DND-41 (cell line): ENCODE measurements around the gene ADRB2.

Experiments used
- EZH2 ChIP-seq: IDR thresholded peaks from 3 replicates; pipeline ENCODE4 v1.6.1; 2012; ENCODE audit warnings: borderline replicate concordance, low read depth, mild to moderate bottlenecking, moderate library complexity, low read length, inconsistent platforms; ENCODE audit not compliant: severe bottlenecking
- TF ChIP-seq, protein P1 (sequence below): IDR thresholded peaks from 2 replicates; pipeline ENCODE4 v1.5.1; 2012; ENCODE audit warnings: borderline replicate concordance, low read length, moderate library complexity, mild to moderate bottlenecking; ENCODE audit not compliant: poor library complexity, severe bottlenecking; ENCODE audit errors: extremely low read depth

DNA sequence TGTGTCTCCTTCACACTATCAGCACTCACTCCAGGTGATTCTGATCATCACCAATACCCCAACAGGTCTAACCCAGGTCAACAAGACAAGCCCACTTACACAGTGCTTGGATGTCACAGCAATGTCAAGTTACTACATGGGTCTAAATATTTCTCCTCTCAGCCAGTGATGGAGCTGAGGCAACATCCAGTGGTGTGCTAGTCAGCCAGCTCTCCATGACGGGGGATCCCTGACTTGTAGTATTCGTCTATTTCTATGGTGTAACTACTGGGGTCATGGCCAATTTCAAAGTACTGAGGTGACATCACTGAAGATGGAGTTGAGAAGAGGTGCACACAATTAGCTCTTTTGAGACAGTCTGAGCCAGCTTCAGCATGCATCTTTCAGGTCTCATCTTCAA is 31.1 kb downstream of the ADRB2 start:
- TF ChIP-seq, protein P1, sequence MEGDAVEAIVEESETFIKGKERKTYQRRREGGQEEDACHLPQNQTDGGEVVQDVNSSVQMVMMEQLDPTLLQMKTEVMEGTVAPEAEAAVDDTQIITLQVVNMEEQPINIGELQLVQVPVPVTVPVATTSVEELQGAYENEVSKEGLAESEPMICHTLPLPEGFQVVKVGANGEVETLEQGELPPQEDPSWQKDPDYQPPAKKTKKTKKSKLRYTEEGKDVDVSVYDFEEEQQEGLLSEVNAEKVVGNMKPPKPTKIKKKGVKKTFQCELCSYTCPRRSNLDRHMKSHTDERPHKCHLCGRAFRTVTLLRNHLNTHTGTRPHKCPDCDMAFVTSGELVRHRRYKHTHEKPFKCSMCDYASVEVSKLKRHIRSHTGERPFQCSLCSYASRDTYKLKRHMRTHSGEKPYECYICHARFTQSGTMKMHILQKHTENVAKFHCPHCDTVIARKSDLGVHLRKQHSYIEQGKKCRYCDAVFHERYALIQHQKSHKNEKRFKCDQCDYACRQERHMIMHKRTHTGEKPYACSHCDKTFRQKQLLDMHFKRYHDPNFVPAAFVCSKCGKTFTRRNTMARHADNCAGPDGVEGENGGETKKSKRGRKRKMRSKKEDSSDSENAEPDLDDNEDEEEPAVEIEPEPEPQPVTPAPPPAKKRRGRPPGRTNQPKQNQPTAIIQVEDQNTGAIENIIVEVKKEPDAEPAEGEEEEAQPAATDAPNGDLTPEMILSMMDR, result no peak
- no peak for TF ChIP-seq EZH2
